ENCODE measurements around the gene CLTCL1. TPM values are rescaled to one million over a fixed set of nuclear protein-coding genes. Genes with fewer than 3 reads are reported as not detected.
A peak's percentile ranks its signal among the peaks of the same experiment; 100 is the strongest.

CLTCL1 gene
- total and polyA plus RNA-seq, 9 donors = 2.8 to 10.7 (median 5.2) TPM

DNA sequence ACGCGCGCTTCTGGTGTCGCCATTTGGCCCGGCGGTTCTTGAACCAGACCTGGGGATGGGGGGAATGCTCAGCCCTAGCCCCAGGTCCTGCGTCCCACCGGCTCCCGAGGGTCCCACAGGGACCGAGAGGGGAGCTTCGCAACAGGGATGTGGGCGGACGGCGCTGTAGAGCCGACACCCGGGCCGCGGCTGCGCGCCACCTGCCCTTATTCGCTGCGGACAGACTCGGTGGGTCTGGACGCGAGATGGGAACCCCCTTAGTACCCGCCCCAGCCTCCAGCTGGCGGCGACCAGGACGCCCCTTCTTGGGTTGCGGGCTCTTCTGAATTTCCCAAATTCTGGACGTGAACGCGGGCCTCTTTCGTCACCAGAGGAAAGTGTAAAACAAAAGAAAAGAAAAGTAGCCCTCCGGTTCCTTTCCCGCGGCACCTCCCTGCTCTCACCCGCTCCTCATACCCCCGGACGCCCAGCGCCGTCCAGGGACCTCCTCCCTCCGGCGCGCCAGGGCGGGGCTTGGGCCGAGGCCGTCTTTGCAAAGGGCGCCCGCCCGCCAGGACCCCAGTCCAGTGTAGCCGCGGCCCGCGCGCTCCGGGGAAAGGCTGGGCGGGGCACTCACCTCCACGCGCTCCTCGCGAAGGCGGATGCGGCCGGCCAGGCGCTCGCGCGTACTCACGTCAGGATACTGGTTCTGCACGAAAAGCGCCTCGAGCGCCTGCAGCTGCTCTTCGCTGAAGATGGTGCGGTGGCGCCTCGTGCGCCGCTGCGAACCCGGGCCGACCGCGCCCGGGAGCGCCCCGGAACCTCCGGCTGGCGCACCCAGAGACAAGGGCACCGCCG is 142.3 kb downstream of the CLTCL1 start:
- H3K4me3 ChIP-seq = no peak overlapping the region
- H3K4me1 ChIP-seq (ENCODE audit: insufficient read depth) = no peaks in the 10 kb centered on the region
- peaks cover 4% of the 10 kb centered on the region for H3K27me3 ChIP-seq
- peaks cover 0 to 4% of the 10 kb centered on the region in 2 donors for H3K9me3 ChIP-seq
- TF ChIP-seq POLR2A (IDR thresholded peaks at IDR 0.05) (no peak), EP300 (IDR thresholded peaks at IDR 0.05) (no peak)
- TF ChIP-seq, protein P1, sequence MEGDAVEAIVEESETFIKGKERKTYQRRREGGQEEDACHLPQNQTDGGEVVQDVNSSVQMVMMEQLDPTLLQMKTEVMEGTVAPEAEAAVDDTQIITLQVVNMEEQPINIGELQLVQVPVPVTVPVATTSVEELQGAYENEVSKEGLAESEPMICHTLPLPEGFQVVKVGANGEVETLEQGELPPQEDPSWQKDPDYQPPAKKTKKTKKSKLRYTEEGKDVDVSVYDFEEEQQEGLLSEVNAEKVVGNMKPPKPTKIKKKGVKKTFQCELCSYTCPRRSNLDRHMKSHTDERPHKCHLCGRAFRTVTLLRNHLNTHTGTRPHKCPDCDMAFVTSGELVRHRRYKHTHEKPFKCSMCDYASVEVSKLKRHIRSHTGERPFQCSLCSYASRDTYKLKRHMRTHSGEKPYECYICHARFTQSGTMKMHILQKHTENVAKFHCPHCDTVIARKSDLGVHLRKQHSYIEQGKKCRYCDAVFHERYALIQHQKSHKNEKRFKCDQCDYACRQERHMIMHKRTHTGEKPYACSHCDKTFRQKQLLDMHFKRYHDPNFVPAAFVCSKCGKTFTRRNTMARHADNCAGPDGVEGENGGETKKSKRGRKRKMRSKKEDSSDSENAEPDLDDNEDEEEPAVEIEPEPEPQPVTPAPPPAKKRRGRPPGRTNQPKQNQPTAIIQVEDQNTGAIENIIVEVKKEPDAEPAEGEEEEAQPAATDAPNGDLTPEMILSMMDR (IDR thresholded peaks at IDR 0.05) = no peak
- no peak overlapping the region for H3K27ac ChIP-seq
- 0 to 1% (median 1%) methylated on average over 82 to 92 of the region's 92 CpGs for WGBS, 3 donors
- no peak for DNase-seq
- H3K36me3 ChIP-seq = no peaks in the 10 kb centered on the region
- intact Hi-C loops (cut with DNase I) = loop anchor here in 1 of 4 donors (2.0 to 5.0 kb wide), 2 partner anchors 20 to 483 kb away; no protein-coding TSS in a partner anchor

DNA sequence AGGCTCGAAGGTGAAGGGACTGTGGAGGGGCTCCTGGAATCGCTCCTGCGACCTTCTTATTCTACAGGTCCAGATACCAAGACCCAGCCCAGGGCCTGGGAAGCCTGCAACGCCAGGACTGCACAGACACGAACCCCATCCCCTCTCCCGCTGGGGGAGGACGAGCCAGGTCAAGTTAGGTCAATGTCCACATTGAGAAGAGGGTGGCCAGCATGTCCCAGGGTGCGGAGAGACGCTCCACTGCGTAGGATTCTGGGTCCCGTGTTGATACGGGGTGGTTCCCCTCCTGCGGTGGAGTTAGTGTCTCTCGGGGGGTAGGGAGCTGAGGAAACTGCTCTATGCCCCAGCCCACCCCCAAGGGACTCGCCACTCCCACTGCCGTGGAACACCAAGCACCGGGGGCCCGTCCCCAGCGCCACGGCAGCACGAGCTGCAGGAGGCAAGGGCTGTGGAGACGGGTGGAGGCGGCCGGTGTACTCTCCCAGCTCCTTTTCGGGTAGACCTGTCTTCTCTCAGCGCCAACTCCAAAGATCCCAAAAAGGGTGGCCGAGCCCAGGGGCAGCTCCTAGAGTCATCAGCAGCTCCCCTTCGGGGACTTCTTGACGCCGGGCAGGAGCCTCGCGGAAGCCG is 143.0 kb downstream of the CLTCL1 start:
- H3K27me3 ChIP-seq = peaks cover 4% of the 10 kb centered on the region
- TF ChIP-seq, protein P1 (IDR thresholded peaks at IDR 0.05) = no peak
- TF ChIP-seq POLR2A (IDR thresholded peaks at IDR 0.05) = no peak
- TF ChIP-seq EP300 (IDR thresholded peaks at IDR 0.05) = no peak
- WGBS, 3 donors = 26 to 39% (median 33%) methylated on average over 30 to 33 of the region's 33 CpGs
- H3K4me1 ChIP-seq (ENCODE audit: insufficient read depth) = peaks cover 2% of the 10 kb centered on the region
- no peaks in the 10 kb centered on the region for H3K36me3 ChIP-seq
- DNase-seq = peak in 2 of 5 donors; percentile 12 to 25
- peaks cover 0 to 4% of the 10 kb centered on the region in 2 donors for H3K9me3 ChIP-seq
- no peak overlapping the region for H3K4me3 ChIP-seq
- intact Hi-C loops (cut with DNase I) = loop anchor here in 1 of 4 donors (2.0 to 5.0 kb wide), 2 partner anchors 20 to 484 kb away; no protein-coding TSS in a partner anchor
- no peak overlapping the region for H3K27ac ChIP-seq

DNA sequence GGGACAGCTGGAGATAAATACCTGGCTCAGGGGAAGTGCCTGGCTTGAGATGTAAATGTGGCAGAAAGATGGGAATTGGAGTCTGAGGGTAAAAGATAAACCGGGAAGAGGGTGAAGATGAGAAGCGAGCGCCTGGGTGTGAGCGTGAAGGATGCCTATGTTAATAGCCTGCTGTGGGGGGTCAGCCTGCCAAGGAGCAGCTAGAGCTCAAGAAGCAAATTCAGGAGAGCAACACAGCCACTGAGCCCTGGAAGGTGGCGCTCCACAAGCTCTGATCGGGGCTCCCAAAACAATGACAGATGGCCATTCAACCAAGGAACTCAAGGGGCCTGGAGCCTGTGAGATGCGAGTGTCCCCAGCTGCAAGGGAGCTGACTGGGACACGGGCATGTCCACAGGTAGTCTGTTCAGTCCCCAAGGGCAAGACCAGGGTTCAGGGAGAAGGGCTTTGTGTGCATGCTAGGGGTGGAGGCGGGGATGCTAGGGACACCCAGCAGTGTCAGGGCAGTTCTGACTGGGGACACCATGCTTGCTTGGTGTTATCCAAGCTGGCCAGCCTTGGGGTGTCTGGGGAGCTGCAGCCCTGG is 144.2 kb downstream of the CLTCL1 start:
- Histone ChIP-seq H3K36me3 (no peaks in the 10 kb centered on the region), H3K27me3 (peaks cover 4% of the 10 kb centered on the region), H3K4me3 (no peak overlapping the region), H3K4me1 (ENCODE audit: insufficient read depth) (peaks cover 2% of the 10 kb centered on the region), H3K27ac (no peak overlapping the region), H3K9me3 (peaks cover 0 to 4% of the 10 kb centered on the region in 2 donors)
- TF ChIP-seq EP300 (IDR thresholded peaks at IDR 0.05) = no peak
- TF ChIP-seq, protein P1 (IDR thresholded peaks at IDR 0.05) = no peak
- no peak for TF ChIP-seq POLR2A (IDR thresholded peaks at IDR 0.05)
- intact Hi-C loops (cut with DNase I) = loop anchor here in 1 of 4 donors (5.0 kb wide), 1 partner anchor 485 kb away; no protein-coding TSS in a partner anchor
- no peak for DNase-seq
- 26 to 32% (median 26%) methylated on average over 9 of the region's 9 CpGs for WGBS, 3 donors

DNA sequence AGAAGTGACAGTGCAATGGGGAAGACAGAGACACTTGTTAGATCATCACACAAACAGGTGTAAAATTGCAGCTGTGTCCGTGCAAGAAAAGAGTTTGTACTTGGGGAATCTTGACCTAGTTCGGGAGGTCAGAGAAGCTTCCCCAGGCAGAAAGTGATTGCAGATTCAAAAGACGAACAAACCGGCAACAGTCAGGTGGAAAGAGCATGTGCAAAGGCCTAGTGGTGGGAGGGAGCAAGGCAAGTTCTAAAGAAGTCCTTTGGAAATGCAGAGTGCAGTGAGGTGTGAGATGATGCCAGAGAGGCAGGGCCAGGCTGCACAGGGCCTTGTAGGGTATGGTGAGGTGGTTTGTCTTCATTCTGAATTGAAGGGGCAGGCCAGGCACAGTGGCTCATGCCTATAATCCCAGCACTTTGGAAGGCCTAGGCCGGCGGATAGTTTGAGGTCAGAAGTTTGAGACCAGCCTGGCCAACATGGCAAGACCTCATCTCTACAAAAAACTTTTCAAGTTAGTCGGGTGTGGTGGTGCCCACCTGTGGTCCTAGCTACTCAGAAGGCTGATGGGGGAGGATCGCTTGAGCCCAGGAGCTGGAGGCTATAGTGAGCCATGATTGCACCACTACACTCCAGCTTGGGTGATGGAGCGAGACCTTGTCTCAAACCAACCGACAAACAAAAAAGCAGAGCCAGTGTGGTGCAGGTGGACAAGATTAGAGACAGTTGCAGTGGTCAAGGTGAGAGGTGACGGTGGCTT is 145.1 kb downstream of the CLTCL1 start:
- WGBS, 3 donors = 72 to 81% (median 74%) methylated on average over 11 of the region's 11 CpGs
- Histone ChIP-seq H3K36me3 (no peaks in the 10 kb centered on the region), H3K9me3 (peaks cover 0 to under 1% of the 10 kb centered on the region in 2 donors), H3K4me3 (no peak overlapping the region), H3K4me1 (ENCODE audit: insufficient read depth) (peaks cover 2% of the 10 kb centered on the region), H3K27me3 (peaks cover 4% of the 10 kb centered on the region), H3K27ac (no peak overlapping the region)
- no peak for DNase-seq
- intact Hi-C loops (cut with DNase I) = loop anchor here in 1 of 4 donors (5.0 kb wide), 1 partner anchor 486 kb away; no protein-coding TSS in a partner anchor
- TF ChIP-seq EP300 (IDR thresholded peaks at IDR 0.05) (no peak), POLR2A (IDR thresholded peaks at IDR 0.05) (no peak)
- TF ChIP-seq, protein P1 (IDR thresholded peaks at IDR 0.05) = no peak

Data from ovary (tissue), 9 donors.